Neural crest cell (in vitro differentiated cells): ENCODE results near the gene CATSPERD. TPM values are rescaled to one million over a fixed set of nuclear protein-coding genes. Genes with fewer than 3 reads are reported as not detected.
A peak's percentile ranks its signal among the peaks of the same experiment; 100 is the strongest.

ENCODE experiments used
- DNase-seq: peaks from one replicate; pipeline ENCODE4 v3.0.0; 2021; ENCODE audit warnings: low read depth, mixed read lengths, low spot score
- H3K27ac Mint-ChIP-seq: one replicate; pipeline ENCODE4 v1.8.0; 2021; ENCODE audit warnings: mild to moderate bottlenecking, mixed read lengths; ENCODE audit not compliant: unreplicated experiment
- H3K27me3 Mint-ChIP-seq: 2 replicates; pipeline ENCODE4 v1.8.0; 2021; ENCODE audit warnings: low read depth, mild to moderate bottlenecking, mixed read lengths
- H3K36me3 Mint-ChIP-seq: 2 replicates; pipeline ENCODE4 v1.8.0; 2021; ENCODE audit warnings: low read depth, mild to moderate bottlenecking, mixed read lengths
- H3K4me1 Mint-ChIP-seq: 2 replicates; pipeline ENCODE4 v1.8.0; 2021; ENCODE audit warnings: mixed read lengths
- H3K4me3 Mint-ChIP-seq: one replicate; pipeline ENCODE4 v1.8.0; 2021; ENCODE audit warnings: mild to moderate bottlenecking, mixed read lengths
- H3K9me3 Mint-ChIP-seq: 2 replicates; pipeline ENCODE4 v1.8.0; 2021; ENCODE audit warnings: mixed read lengths
- CTCF ChIP-seq: fragments of 200-600 bp; sonication (generic); conservative IDR thresholded peaks from 2 replicates; pipeline ENCODE4 v1.5.0; 2021; ENCODE audit warnings: antibody characterized with exemption, mild to moderate bottlenecking
- total RNA-seq: library from RNA; stranded (reverse); gene quantifications from 2 replicates; pipeline ENCODE4 v1.2.1, GENCODE V29; 2021

Gene CATSPERD
- total RNA-seq, 1 donor from 2014 or later, result not detected

GRCh38 chr19:5679289-5680083 is 41.0 kb upstream of the CATSPERD start:
- H3K36me3 Mint-ChIP-seq, result peaks cover 4% of the 10 kb centered on the region
- peak overlapping the region; percentile 99 for H3K4me3 Mint-ChIP-seq
- no peak for TF ChIP-seq CTCF
- peaks cover 3% of the 10 kb centered on the region for H3K9me3 Mint-ChIP-seq
- peak overlapping the region; percentile 99 for H3K27ac Mint-ChIP-seq
- H3K27me3 Mint-ChIP-seq, result peaks cover 6% of the 10 kb centered on the region
- H3K4me1 Mint-ChIP-seq, result peaks cover 37% of the 10 kb centered on the region
- DNase-seq, result no peak

GRCh38 chr19:5680084-5680436 is 40.4 kb upstream of the CATSPERD start:
- peak overlapping the region; percentile 99 for H3K27ac Mint-ChIP-seq
- peaks cover 3% of the 10 kb centered on the region for H3K9me3 Mint-ChIP-seq
- peaks cover 6% of the 10 kb centered on the region for H3K27me3 Mint-ChIP-seq
- H3K4me1 Mint-ChIP-seq, result peaks cover 37% of the 10 kb centered on the region
- no peak for DNase-seq
- peaks cover 4% of the 10 kb centered on the region for H3K36me3 Mint-ChIP-seq
- peak; percentile 13 for TF ChIP-seq CTCF
- H3K4me3 Mint-ChIP-seq, result peak overlapping the region; percentile 99

GRCh38 chr19:5680437-5681368 is 39.7 kb upstream of the CATSPERD start, which contains the start of the genes HSD11B1L and MICOS13:
HSD11B1L (plus strand) TSS chr19:5681027; CDS start chr19:5684833, 3,806 bp downstream.
MICOS13 (minus strand) TSS chr19:5680516; CDS start chr19:5680486, 30 bp downstream.
- Mint-ChIP-seq H3K4me1 (peaks cover 37% of the 10 kb centered on the region), H3K9me3 (peaks cover 3% of the 10 kb centered on the region), H3K27ac (peak within 1 kb of the TSS; percentile 99), H3K4me3 (peak within 1 kb of the TSS; percentile 99), H3K27me3 (peaks cover 6% of the 10 kb centered on the region), H3K36me3 (peaks cover 4% of the 10 kb centered on the region)
- peak; percentile 98 for DNase-seq
- TF ChIP-seq CTCF, result no peak

GRCh38 chr19:5681391-5682106 is 38.9 kb upstream of the CATSPERD start:
- Mint-ChIP-seq H3K36me3 (peaks cover 4% of the 10 kb centered on the region), H3K4me1 (peaks cover 40% of the 10 kb centered on the region), H3K27me3 (peaks cover 6% of the 10 kb centered on the region), H3K27ac (peak overlapping the region; percentile 63), H3K9me3 (peaks cover 3% of the 10 kb centered on the region), H3K4me3 (peak overlapping the region; percentile 87)
- no peak for DNase-seq
- TF ChIP-seq CTCF, result no peak

- Mint-ChIP-seq H3K9me3 (peaks cover 3% of the 10 kb centered on the region), H3K4me3 (peak overlapping the region; percentile 87), H3K27me3 (peaks cover 6% of the 10 kb centered on the region), H3K4me1 (peaks cover 41% of the 10 kb centered on the region), H3K27ac (peak overlapping the region; percentile 75), H3K36me3 (peaks cover 4% of the 10 kb centered on the region)
- no peak for DNase-seq
- TF ChIP-seq CTCF, result no peak
Measured at GRCh38 chr19:5682107-5682482, 38.3 kb upstream of the CATSPERD start.
